HG02852 (cell line): ENCODE measurements around the gene MORN1.

ENCODE experiments used
- ATAC-seq: cut with Tn5 transposase; IDR thresholded peaks from one replicate; pipeline ENCODE4 v1.9.1; 2021; ENCODE audit warnings: mild to moderate bottlenecking, moderate library complexity; ENCODE audit not compliant: unreplicated experiment

The MORN1 gene

DNA sequence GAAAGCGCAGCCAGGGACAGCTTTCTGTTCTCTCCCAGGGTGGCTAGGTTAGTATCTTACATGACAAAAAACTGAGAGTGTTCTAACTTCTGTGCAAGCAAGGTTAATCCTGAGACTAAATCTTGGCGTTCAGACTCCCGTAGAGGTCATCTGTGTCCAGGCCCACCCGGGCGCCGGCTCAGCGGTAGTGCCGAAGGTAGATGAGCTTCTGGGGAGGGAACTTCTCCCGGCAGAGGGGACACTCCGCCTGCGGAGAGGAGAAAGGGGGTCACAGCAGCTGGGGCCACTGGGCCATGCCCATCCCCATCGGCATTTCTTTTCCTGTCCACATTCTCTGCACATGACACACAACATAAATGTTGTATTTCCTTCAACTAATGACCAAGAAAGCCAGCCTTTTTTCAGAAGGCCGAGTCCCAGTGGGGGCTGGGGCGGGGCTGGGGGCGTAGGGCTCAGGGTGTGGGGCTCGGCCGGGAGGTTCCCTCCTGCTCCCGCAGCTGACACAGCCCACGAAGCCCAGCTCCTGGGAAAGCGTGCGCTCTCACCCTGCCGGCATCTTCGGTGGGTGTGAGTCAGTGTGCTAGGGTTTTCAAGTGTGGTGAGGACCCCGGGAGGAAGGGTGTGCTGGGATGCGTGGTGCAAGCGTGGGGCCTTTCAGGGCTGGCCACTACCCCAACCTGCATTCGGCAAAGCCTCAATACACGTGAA is 14.4 kb upstream of the MORN1 start:
- ATAC-seq: no peak

DNA sequence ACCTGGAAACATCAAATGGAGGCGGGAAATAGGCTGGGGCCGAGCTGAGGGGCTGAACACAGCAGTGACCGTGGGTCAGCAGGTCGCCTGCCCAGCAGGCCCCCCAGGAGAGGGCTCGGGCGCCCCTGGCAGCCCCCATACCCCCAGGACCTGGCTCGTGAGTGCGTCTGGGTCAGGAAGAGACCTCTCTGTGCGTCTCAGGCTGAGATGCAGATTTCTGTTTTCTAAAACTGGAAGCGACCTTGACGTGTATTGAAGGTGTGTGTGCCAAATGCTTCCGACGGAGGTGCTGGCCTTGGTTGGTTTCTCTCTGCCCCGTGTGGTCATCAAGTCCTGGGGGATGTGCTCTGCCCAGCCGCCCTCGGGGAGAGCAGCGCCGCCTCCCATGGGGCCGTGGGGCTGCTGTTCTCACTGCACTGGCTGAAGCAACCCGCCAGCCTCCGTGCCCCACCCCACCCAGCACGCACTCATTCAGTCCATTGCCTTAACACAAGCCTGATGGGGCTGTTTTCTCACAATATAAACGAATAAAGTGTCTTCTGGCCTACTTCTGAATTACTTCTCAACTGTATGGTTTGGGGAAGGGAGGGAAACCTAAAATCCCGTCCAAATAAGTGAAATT is 13.6 kb upstream of the MORN1 start:
- no peak for ATAC-seq

DNA sequence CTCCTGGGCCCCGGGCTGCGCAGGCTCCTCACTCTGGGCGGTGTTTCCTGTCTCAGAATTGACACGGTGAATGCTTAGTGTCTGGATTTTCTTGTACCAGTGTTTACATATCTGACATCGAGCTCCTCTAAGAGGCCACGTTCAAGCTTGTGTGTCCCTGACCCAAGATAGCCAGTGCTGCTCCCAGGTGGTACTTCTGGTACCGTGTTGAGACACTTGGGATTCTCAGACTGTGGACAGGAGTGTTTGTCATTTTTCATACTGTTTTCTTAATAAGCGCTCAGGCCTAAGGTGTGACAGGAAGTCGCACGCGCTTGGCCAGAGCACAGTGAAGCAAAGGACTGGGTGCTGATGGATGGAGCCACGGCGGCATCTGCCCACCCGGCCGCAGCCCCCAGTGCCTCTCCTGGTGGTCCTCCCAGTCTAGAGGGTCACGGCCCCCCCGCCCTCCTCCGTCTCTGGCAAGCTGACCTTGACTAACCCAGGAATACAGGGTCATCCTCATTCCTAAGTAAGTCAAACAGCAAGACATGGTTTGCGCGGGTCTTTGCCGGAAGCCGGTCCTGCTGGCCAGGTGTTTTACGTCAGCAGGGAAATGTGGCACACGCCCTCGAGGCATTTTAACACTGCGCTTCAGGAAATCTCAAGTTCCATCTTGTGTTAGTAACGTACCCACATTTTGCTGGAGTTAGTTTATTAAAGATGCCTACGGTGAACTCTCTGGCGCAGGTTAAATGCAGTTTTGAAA is 13.0 kb upstream of the MORN1 start:
- ATAC-seq: no peak

DNA sequence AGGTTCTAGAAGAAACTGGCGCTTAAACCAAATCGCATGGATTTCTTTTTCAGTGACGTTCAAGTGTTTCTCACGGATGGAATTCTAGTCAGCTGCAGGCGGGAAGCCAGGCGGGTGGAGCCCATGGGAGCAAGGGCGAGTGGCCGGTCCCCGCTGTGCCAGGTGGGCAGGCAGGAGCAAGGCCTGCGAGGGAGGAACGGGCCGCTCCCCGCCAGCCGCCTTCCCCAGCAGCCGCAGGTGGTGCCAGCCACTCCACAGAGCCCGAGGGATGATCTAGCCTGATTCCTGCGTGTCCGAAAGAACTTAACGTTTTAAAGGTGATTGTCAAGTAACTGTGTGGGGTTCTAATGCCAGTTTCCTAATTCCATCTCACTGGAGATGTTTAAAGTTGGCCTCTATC is 11.9 kb upstream of the MORN1 start:
- no peak for ATAC-seq

- ATAC-seq: no peak
Measured at GRCh38 chr1:2402420-2402819, 11.1 kb upstream of the MORN1 start.

GRCh38 chr1:2400950-2401649 is 9.7 kb upstream of the MORN1 start:
- no peak for ATAC-seq

DNA sequence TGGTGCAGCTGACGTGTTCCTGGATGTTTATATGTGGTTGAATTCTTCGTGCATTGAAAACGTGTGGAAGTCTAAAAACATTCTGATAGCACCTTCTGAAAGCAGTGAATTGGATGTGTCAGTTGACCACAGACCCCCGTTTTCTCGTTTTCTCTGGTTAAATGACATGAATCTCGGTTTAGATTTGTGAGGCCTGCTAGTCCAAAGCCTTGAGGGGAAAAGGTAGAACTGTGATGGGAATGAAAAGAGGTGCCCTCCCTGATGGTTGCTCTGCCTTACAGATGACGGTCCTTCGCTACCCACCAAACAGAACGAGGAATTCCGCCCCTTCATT is 9.2 kb upstream of the MORN1 start:
- no peak for ATAC-seq

GRCh38 chr1:2399890-2400575 is 8.7 kb upstream of the MORN1 start:
- ATAC-seq: no peak

GRCh38 chr1:2398871-2399270 is 7.5 kb upstream of the MORN1 start:
- no peak for ATAC-seq

DNA sequence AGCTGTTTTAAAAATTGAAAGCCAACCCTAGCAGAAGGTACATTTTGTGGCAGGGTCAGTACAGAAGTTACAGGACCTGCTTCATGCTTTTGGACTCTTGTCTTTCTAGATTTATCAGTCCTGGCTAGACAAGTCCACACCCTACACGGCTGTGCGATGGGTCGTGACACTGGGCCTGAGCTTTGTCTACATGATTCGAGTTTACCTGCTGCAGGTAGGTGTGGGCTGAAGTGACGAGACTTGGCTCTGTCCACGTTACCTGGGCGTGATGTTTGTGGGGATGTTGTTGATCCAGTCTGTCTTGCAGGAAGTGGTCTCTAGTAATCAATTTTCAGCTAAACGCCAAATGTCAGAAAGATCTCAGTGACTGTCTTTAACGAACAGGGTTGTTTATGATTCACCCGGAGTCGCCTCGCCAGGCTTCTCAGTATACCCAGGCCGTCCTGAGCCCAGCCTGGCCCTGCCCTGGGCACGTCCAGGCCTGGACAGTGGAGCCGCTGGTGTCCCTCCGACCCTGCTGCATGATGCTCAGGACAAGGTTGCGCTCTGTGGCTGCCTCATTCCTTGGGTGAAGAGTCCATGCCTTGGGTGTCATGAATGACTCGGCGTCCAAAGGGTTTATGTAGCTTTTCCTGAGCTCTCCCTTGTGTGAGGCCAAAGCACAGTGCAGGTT is 5.8 kb upstream of the MORN1 start:
- no peak for ATAC-seq

DNA sequence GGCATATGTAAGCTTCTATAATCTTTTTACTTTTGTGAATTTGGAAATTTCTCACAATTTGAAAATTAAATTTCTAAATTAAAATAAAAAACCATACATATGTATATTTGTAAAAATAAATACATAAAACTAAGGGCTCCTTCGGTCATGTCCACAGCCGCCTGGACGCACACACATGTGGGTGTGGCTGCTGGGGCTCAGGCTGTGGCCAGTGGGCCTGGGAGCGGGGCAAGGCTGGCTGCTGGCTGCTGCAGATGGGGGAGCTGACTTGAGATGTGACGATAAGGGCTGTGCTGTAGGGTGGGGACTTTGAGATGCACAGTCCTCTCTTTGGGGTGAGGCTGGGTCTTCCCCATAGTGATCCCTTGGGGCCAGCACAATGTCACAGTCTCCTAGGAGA is 5.1 kb upstream of the MORN1 start:
- ATAC-seq: no peak

DNA sequence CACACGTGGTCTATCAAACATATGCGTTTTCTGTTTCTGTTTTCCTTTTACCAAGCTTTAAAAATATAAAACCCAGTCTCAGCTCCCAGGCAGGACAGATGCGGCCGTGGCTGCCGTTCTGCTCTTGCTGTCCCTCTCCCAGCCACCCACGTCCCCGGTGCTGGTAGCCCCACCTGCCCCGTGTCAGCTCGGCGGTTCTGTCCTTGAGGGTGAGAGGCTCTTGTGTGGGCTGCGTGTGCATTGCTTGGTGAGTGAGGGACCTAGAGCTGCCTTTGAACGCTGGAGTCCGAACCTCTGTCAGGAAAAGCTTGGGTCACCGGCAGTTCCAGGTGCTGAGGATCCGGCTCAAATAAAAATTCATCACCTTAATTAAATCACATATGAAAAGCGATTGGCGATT is 4.7 kb upstream of the MORN1 start:
- ATAC-seq: no peak

- no peak for ATAC-seq
Measured at GRCh38 chr1:2395245-2395644, 3.9 kb upstream of the MORN1 start.

DNA sequence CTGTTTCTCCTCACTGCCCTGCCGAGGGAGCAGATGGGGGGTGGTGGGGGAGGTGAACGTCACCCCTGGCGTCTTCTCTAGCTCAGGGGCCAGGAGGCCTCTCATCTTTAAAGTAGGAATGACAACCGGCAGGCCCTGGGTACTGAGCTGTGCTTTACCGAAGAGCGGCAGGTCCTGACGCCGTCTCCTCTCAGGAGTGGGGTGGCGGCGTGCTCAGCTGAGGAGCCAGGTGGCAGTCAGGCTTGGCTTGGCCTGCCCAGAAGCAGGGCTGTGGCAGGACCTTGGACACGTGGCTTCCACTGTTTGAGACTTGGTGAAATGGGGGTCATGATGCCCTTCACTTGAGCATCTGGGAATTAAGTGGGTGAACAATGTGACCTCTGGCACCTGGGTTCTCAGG is 3.4 kb upstream of the MORN1 start:
- ATAC-seq: no peak

DNA sequence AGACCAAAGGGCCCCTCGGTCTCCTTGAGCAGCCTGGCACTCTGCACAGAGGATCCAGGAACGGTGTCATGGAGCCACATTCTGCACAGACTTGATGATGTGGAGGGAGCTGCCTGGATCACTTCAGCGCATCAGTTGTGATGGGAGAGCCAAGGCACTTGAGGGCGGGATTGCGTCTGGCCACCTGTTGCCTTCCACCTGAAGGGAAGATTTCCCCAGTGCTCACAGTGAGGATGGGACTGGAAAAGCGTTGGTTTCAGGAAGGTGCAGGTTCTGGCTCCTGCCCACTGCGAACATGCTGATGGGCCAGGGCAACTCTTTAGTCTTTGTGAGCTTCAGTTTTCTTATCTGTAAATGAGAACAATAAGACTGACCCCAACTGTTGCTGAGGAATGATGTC is 2.9 kb upstream of the MORN1 start:
- no peak for ATAC-seq

DNA sequence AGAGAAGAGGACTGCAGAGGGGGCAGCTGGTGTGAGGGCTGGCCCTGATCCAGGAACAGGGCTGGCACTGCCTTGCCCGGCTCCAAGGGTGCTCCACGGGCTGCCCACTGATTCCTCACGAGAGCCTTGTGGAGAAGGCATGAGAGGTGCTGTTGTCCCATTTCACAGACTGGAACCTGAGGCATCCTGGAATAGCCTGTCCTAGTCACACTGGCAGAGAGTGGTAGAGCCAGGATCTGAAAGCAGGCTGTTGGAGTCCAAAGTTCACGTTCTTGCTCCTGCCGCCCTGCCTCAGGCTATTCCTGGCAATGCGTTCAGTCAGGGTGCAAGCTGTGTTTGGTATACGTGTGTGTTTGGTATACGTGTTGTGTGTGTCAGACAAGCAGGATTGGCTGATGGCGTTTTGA is 2.1 kb upstream of the MORN1 start:
- no peak for ATAC-seq

DNA sequence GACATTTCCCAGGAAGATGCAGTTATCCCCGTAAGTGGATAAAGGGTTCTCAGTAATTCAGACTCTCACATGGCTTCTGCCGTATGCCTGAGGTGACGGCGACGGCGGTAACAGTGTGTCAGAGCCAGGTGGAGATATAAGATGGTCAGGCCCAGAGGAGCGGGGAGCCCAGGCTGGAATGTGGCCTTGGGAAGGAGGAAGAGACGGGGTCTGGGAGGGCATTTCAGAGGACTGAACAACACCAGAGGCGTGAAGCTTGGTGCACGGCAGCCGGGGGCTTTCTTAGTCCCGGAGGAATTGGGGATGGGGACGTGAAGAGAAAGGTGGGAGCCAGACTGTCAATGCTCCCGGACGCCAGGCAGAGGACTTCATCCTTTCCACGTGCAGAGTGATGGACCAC is 1.3 kb upstream of the MORN1 start:
- ATAC-seq: no peak

DNA sequence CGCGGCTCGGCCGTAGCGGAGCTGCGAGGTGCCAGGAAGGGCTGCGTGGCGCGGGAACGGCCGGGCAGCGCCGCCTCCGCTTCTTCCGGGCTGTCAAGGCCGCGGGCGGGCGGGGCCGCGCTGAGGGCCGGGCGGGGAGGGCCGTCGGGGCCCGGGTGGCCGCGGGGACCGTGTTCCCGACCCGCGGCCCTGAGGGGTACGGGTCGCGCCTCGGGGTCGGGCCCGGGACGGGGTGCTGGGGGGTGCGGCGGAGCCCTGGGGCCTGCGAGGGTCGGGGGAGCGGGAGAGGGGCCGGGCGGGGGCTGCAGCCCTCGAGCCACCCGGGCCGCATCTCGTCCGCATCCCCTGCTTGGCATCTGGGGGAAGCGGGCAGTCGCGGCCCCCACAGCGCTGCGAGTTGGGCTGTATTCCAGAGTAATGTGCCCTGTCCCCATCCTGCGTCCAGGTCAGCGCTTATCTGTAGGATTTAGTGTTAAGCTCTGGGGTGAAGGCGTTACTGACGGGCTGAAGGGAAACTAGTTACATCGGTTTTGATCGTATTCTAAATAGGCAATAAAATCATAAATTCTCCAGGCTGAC is 666 bp upstream of the MORN1 start:
- peak; percentile 16 for ATAC-seq

- ATAC-seq: no peak
Measured at GRCh38 chr1:2389644-2390043, 1.7 kb downstream of the MORN1 start.
